Ascending aorta (tissue), 2 donors: Measurements from ENCODE around the gene HSPD1. TPM values are rescaled to one million over a fixed set of nuclear protein-coding genes. Genes with fewer than 3 reads are reported as not detected.

Experiments used
- DNase-seq, 2 donors: peaks; one replicate each; pipeline ENCODE4 v3.0.0-alpha.2; 2019; ENCODE audit warnings: low spot score in 2 of 2
- H3K27ac ChIP-seq, 2 donors: fragments of 200-600 bp; sonication (generic); one replicate each; pipeline ENCODE4 v1.5.1; 2016 to 2017; ENCODE audit warnings: mild to moderate bottlenecking in 1 of 2
- H3K27me3 ChIP-seq: fragments of 200-600 bp; sonication (generic); one replicate; pipeline ENCODE4 v1.5.1; 2017
- H3K36me3 ChIP-seq, 2 donors: fragments of 200-600 bp; sonication (generic); one replicate each; pipeline ENCODE4 v1.5.1; 2016
- H3K4me1 ChIP-seq, 2 donors: fragments of 200-600 bp; sonication (generic); one replicate each; pipeline ENCODE4 v1.5.1; 2016 to 2017; ENCODE audit warnings: mild to moderate bottlenecking in 1 of 2
- H3K4me3 ChIP-seq, 2 donors: fragments of 200-600 bp; sonication (generic); one replicate each; pipeline ENCODE4 v1.5.1; 2016 to 2017; ENCODE audit warnings: mild to moderate bottlenecking in 1 of 2
- H3K9me3 ChIP-seq, 2 donors: fragments of 200-600 bp; sonication (generic); one replicate each; pipeline ENCODE4 v1.5.1; 2016
- intact Hi-C: fragments of 100-400 bp; cut with DNase I; formaldehyde crosslinking; loops from one replicate; pipeline ENCODE4 v1.15.1; 2023
- total RNA-seq: library from RNA; depleted of rRNA; stranded (reverse); fragments of >200 nt; gene quantifications from one replicate; pipeline ENCODE4 v1.1.0, GENCODE V29; 2016
- TF ChIP-seq, protein P1 (sequence below), 3 experiments: fragments of 200-600 bp in 2 of 3; fragments of 450-650 bp in 1 of 3; sonication (generic) in 2 of 3; IDR thresholded peaks; one replicate each; pipeline ENCODE4 v1.5.1; 2016 to 2019; ENCODE audit warnings: antibody characterized with exemption in 3 of 3, mild to moderate bottlenecking in 1 of 3, moderate library complexity in 1 of 3

Gene HSPD1
- 110 TPM for total RNA-seq

DNA sequence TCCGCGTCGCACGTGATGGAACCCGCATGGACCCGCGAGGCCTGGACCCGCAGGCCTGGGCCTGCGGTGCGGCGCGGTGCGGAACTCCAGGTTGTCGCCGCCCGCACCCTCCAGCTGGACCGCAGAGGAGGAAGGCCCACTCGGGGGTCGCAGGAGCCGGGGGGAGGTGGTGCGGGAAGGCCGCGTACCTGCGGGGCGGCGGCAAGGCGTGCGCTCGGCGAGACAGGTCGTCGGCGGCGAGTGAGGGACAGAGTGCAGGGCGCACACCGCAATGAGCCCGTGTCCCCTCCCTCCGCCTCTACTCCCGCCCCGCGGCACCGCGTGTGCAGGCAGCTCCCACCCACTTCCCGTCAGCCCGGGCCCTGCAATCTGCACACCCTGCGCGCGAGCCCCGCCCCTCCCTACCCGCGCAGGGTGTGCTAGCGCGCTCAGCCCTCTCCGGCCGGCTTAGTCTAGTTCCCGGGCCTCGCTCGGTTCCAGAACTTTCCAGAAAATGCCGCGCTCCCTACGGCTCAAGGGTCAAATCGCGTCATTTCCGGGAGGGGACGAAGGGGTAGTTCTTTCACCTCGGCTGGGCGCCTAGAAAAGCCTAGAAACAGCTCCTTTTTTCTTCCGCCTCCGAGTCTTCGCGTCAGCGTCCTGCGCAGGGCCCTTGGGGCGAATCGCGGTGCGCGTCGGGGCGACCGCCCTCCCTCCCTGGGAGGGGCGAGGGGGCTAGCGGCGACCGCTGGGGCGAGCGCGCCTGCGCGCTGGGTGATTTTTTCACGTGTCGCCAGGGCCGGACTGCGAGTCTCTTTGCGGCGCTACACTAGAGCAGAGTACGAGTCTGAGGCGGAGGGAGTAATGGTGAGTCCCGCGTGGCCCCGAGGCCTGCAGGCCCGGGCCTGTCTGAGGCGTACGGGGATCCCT lies at the start of gene HSPD1, which contains the start of gene HSPE1:
TSS of gene HSPD1 (minus strand) at position 247 of the 909 bp plus-strand sequence. CDS start 992 bp downstream, outside the sequence.
TSS of gene HSPE1 (plus strand) at position 786 of the 909 bp plus-strand sequence. CDS start at position 844, 58 bp downstream.
- TF ChIP-seq, protein P1, sequence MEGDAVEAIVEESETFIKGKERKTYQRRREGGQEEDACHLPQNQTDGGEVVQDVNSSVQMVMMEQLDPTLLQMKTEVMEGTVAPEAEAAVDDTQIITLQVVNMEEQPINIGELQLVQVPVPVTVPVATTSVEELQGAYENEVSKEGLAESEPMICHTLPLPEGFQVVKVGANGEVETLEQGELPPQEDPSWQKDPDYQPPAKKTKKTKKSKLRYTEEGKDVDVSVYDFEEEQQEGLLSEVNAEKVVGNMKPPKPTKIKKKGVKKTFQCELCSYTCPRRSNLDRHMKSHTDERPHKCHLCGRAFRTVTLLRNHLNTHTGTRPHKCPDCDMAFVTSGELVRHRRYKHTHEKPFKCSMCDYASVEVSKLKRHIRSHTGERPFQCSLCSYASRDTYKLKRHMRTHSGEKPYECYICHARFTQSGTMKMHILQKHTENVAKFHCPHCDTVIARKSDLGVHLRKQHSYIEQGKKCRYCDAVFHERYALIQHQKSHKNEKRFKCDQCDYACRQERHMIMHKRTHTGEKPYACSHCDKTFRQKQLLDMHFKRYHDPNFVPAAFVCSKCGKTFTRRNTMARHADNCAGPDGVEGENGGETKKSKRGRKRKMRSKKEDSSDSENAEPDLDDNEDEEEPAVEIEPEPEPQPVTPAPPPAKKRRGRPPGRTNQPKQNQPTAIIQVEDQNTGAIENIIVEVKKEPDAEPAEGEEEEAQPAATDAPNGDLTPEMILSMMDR (IDR thresholded peaks at IDR 0.05), result peak in 1 of 3 experiments; percentile 29

DNA sequence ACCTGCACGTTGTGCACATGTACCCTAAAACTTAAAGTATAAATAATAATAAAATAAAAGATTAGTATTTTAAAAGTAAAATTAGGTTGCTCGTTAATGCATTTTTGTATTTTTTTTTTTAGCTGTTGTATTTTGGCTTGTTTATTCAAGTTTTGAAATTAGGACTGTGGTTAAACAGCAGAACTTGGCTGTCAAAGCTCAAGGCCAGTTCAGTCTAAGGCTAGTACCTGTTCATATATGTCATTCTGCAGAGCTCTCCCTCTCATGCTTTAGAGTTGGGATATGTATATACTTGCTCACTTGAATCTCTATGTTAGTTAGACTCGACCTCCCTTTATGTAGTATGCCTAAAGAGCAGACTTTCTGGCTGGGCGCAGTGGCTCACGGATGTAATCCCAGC lies 48.9 kb upstream of the HSPD1 start:
- intact Hi-C loops, result no loop called here
- Histone ChIP-seq H3K27ac (no peak overlapping the region), H3K36me3 (peaks cover 30 to 63% of the 10 kb centered on the region in 2 donors), H3K9me3 (no peaks in the 10 kb centered on the region), H3K27me3 (no peaks in the 10 kb centered on the region), H3K4me1 (no peaks in the 10 kb centered on the region), H3K4me3 (no peak overlapping the region)
- no peak for DNase-seq
- TF ChIP-seq, protein P1 (IDR thresholded peaks at IDR 0.05), result no peak

More for the DNA sequence above, at the start of gene HSPD1, which contains the start of gene HSPE1:
- Histone ChIP-seq H3K27ac (peak within 1 kb of the TSS; percentile 97 to 98), H3K27me3 (no peaks in the 10 kb centered on the region), H3K4me1 (peaks cover 11 to 42% of the 10 kb centered on the region in 2 donors), H3K4me3 (peak within 1 kb of the TSS; percentile 94 to 98), H3K36me3 (peaks cover 29 to 48% of the 10 kb centered on the region in 2 donors), H3K9me3 (no peaks in the 10 kb centered on the region)
- intact Hi-C loops, result loop anchor here (1.0 to 5.0 kb wide), 5 partner anchors 15 to 1962 kb away; partner anchors contain the start of genes COQ10B, MARS2 and SF3B1
- DNase-seq, result peak; percentile 93 to 99

DNA sequence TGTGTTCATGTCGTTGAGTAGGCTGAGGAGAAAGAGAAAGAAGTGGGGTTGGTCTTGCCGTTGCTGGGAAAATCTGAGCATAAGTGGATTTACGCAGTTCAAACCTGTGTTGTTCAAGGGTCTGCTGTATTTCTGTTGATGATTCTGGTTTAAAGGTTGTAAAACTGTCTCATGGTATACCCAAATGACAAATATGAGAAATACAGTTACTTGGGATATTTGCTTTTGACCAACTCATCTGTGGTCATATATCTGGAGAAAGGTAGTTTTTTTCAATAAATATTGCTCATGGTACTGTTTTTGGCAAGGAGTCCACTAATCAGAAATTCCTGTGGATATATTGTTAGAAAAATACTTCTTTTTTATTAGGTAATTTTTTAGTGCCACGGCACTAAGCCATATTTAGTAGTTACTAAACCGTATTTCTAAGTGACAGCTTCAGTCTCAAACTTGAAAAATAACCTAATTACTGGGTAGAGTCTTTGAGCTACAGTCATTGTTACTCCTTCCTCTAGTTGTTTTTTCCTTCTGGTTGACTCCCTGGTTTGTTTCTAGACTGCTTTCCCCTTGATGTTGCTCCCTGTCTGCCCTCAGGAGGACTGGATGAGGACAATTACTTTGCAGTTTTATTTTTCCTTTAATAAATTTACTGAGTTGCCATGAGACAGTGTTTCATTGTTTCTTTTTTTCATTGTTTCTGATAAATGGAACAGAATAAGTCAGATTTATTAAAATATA lies 47.7 kb upstream of the HSPD1 start:
- intact Hi-C loops, result no loop called here
- no peak overlapping the region for H3K4me3 ChIP-seq
- peaks cover 37 to 66% of the 10 kb centered on the region in 2 donors for H3K36me3 ChIP-seq

DNA sequence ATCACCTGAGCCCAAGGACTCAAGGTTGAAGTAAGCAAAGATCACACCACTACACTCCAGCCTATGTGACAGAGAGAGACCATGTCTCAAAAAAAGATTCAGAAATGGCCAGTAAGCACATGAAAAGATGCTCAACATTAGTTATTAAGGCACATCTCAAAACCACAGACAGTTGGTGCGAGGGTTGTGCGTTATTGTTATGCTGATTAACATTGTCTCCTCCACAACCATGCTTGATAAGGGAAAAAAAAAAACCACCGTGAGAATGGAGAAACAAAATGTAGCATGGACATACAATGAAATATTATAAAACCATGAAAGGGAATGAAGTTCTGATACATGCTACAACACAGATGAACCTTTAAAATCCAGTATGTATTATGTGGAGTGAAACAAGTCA lies 43.6 kb upstream of the HSPD1 start:
- DNase-seq, result no peak
- Histone ChIP-seq H3K27ac (no peak overlapping the region), H3K36me3 (peaks cover 31 to 51% of the 10 kb centered on the region in 2 donors), H3K27me3 (no peaks in the 10 kb centered on the region), H3K9me3 (no peaks in the 10 kb centered on the region), H3K4me1 (no peaks in the 10 kb centered on the region), H3K4me3 (no peak overlapping the region)
- TF ChIP-seq, protein P1 (IDR thresholded peaks at IDR 0.05), result no peak
- intact Hi-C loops, result no loop called here

More for the DNA sequence above, 47.7 kb upstream of the HSPD1 start:
- Histone ChIP-seq H3K27ac (no peak overlapping the region), H3K27me3 (no peaks in the 10 kb centered on the region), H3K9me3 (no peaks in the 10 kb centered on the region), H3K4me1 (no peaks in the 10 kb centered on the region)
- no peak for DNase-seq
- TF ChIP-seq, protein P1 (IDR thresholded peaks at IDR 0.05), result no peak

DNA sequence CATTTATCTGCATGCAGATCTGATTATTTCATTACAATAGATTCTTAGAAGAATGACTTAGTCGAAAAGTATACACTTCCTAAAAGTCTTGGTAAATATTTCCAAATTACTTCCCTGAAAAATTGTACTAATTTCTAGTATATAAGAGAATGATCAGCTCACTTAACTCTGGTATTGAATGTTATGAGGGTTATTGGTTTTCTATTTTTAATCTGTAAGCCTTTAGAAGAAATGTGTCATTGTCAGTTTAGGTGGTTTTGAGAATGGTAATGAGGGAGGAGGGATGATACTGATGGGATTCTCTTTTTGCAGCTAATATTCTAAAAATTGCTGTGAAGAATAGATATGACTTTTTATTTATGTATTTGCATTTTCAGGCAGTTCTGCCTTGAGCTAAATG lies 40.1 kb upstream of the HSPD1 start:
- H3K4me3 ChIP-seq, result no peak overlapping the region
- peaks cover 30 to 50% of the 10 kb centered on the region in 2 donors for H3K36me3 ChIP-seq
- no peak for DNase-seq
- TF ChIP-seq, protein P1 (IDR thresholded peaks at IDR 0.05), result no peak
- intact Hi-C loops, result no loop called here
- H3K9me3 ChIP-seq, result no peaks in the 10 kb centered on the region
- no peaks in the 10 kb centered on the region for H3K27me3 ChIP-seq
- H3K27ac ChIP-seq, result no peak overlapping the region
- H3K4me1 ChIP-seq, result no peaks in the 10 kb centered on the region
